Measurements from ENCODE around the gene RALGPS2.
A peak's percentile ranks its signal among the peaks of the same experiment; 100 is the strongest.
"Not testable (repeated sequence)": the region's sequence is repeated elsewhere in the genome, so short reads cannot be mapped to it uniquely, and the experiment has no call there.

RALGPS2 gene

GRCh38 chr1:178724376-178724727 lies 692 bp upstream of the RALGPS2 start:
- no peak for DNase-seq (ENCODE audit: low read depth, low spot score)

- no peak for DNase-seq (ENCODE audit: low read depth, low spot score)
These were observed 532 bp downstream of the RALGPS2 start for GRCh38 chr1:178725466-178726086.

- no peak for DNase-seq (ENCODE audit: low read depth, low spot score)
These were observed 1.1 kb downstream of the RALGPS2 start for GRCh38 chr1:178726087-178726517.

GRCh38 chr1:178726545-178726944 lies 1.5 kb downstream of the RALGPS2 start:
- DNase-seq (ENCODE audit: low read depth, low spot score) = no peak

GRCh38 chr1:178727014-178727895 lies 2.2 kb downstream of the RALGPS2 start:
- no peak for DNase-seq (ENCODE audit: low read depth, low spot score)

- no peak for DNase-seq (ENCODE audit: low read depth, low spot score)
These were observed 8.9 kb downstream of the RALGPS2 start for GRCh38 chr1:178733972-178734371.

GRCh38 chr1:178738780-178739179 lies 13.7 kb downstream of the RALGPS2 start:
- no peak for DNase-seq (ENCODE audit: low read depth, low spot score)

- no peak for DNase-seq (ENCODE audit: low read depth, low spot score)
These were observed 14.4 kb downstream of the RALGPS2 start for GRCh38 chr1:178739285-178740045.

- DNase-seq (ENCODE audit: low read depth, low spot score) = no peak
These were observed 15.4 kb downstream of the RALGPS2 start for GRCh38 chr1:178740491-178740890.

GRCh38 chr1:178740924-178741323 lies 15.9 kb downstream of the RALGPS2 start:
- no peak for DNase-seq (ENCODE audit: low read depth, low spot score)

- DNase-seq (ENCODE audit: low read depth, low spot score) = no peak
These were observed 18.8 kb downstream of the RALGPS2 start for GRCh38 chr1:178743801-178744200.

GRCh38 chr1:178745260-178745659 lies 20.2 kb downstream of the RALGPS2 start:
- DNase-seq (ENCODE audit: low read depth, low spot score) = no peak

- no peak for DNase-seq (ENCODE audit: low read depth, low spot score)
These were observed 21.3 kb downstream of the RALGPS2 start for GRCh38 chr1:178746345-178746744.

- not testable (repeated sequence) for DNase-seq (ENCODE audit: low read depth, low spot score)
These were observed 22.3 kb downstream of the RALGPS2 start for GRCh38 chr1:178747361-178747760.

GRCh38 chr1:178749581-178750166 lies 24.6 kb downstream of the RALGPS2 start:
- no peak for DNase-seq (ENCODE audit: low read depth, low spot score)

- DNase-seq (ENCODE audit: low read depth, low spot score) = no peak
These were observed 26.0 kb downstream of the RALGPS2 start for GRCh38 chr1:178751046-178751445.

- no peak for DNase-seq (ENCODE audit: low read depth, low spot score)
These were observed 27.8 kb downstream of the RALGPS2 start for GRCh38 chr1:178752891-178753290.

GRCh38 chr1:178754655-178755256 lies 29.7 kb downstream of the RALGPS2 start:
- DNase-seq (ENCODE audit: low read depth, low spot score) = not testable (repeated sequence)

GRCh38 chr1:178768423-178768822 lies 43.4 kb downstream of the RALGPS2 start:
- no peak for DNase-seq (ENCODE audit: low read depth, low spot score)

- DNase-seq (ENCODE audit: low read depth, low spot score) = no peak
These were observed 47.9 kb downstream of the RALGPS2 start for GRCh38 chr1:178772952-178773351.

- DNase-seq (ENCODE audit: low read depth, low spot score) = peak; percentile 4
These were observed 49.2 kb downstream of the RALGPS2 start for GRCh38 chr1:178774263-178774662.

GRCh38 chr1:178776553-178776952 lies 51.5 kb downstream of the RALGPS2 start:
- no peak for DNase-seq (ENCODE audit: low read depth, low spot score)

Data from smooth muscle cell of the brain vasculature (primary cell).